Gastroesophageal sphincter (tissue), 3 donors: ENCODE measurements around the gene MYL11.
"Not testable (repeated sequence)": the region's sequence is repeated elsewhere in the genome, so short reads cannot be mapped to it uniquely, and the experiment has no call there.

Experiments used
- EP300 ChIP-seq: sonication (generic); formaldehyde crosslinking; IDR thresholded peaks from one replicate; pipeline ENCODE4 v1.6.1; 2017; ENCODE audit warnings: antibody characterized with exemption, mild to moderate bottlenecking
- POLR2A ChIP-seq, 2 donors: fragments of 450-650 bp; IDR thresholded peaks; one replicate each; pipeline ENCODE4 v1.6.1; 2017; ENCODE audit warnings: antibody characterized with exemption in 2 of 2, mild to moderate bottlenecking in 2 of 2, moderate library complexity in 1 of 2
- TF ChIP-seq, protein P1 (sequence below), 4 experiments: fragments of 200-600 bp in 2 of 4; fragments of 450-650 bp in 2 of 4; sonication (generic) in 1 of 4; IDR thresholded peaks; one replicate each; pipeline ENCODE4 v1.5.1; 2017 to 2019; ENCODE audit warnings: antibody characterized with exemption in 4 of 4, mild to moderate bottlenecking in 2 of 4, moderate library complexity in 2 of 4

- TF ChIP-seq, protein P1, sequence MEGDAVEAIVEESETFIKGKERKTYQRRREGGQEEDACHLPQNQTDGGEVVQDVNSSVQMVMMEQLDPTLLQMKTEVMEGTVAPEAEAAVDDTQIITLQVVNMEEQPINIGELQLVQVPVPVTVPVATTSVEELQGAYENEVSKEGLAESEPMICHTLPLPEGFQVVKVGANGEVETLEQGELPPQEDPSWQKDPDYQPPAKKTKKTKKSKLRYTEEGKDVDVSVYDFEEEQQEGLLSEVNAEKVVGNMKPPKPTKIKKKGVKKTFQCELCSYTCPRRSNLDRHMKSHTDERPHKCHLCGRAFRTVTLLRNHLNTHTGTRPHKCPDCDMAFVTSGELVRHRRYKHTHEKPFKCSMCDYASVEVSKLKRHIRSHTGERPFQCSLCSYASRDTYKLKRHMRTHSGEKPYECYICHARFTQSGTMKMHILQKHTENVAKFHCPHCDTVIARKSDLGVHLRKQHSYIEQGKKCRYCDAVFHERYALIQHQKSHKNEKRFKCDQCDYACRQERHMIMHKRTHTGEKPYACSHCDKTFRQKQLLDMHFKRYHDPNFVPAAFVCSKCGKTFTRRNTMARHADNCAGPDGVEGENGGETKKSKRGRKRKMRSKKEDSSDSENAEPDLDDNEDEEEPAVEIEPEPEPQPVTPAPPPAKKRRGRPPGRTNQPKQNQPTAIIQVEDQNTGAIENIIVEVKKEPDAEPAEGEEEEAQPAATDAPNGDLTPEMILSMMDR (IDR thresholded peaks at IDR 0.05), result not testable (repeated sequence)
- not testable (repeated sequence) for TF ChIP-seq POLR2A (IDR thresholded peaks at IDR 0.05); EP300
These were observed 40.1 kb upstream of the MYL11 start for GRCh38 chr16:30334473-30334989.
